Pancreas (tissue), 10 donors: ENCODE data around the gene CWF19L1. TPM values are rescaled to one million over a fixed set of nuclear protein-coding genes. Genes with fewer than 3 reads are reported as not detected.
A peak's percentile ranks its signal among the peaks of the same experiment; 100 is the strongest.

Experiments
- ATAC-seq, 4 donors: fragments of 200-7000 bp; cut with Tn5 transposase; one replicate each; pipeline versions ENCODE4 v1.8.0 to v1.9.1; 2020; ENCODE audit warnings: mild to moderate bottlenecking in 4 of 4, moderate library complexity in 4 of 4
- DNase-seq, 6 donors: peaks; one replicate each; pipeline ENCODE4 v3.0.0-alpha.2; 2020
- FAIRE-seq: peaks from 2 replicates; lab custom pipeline; 2012; peaks lifted over from hg19 to GRCh38; lab: Jason Lieb, UNC
- H3K27ac ChIP-seq, 4 donors: fragments of 200-600 bp; sonication (generic); 1 replicate in 3 of 4; 2 replicates in 1 of 4; pipeline versions ENCODE4 v1.5.0 to v1.8.0; 2020
- H3K27me3 ChIP-seq, 4 donors: fragments of 200-600 bp; one replicate each; pipeline ENCODE4 v1.8.0; 2021
- H3K36me3 ChIP-seq, 3 donors: fragments of 200-600 bp; sonication (generic) in 1 of 3; one replicate each; pipeline versions ENCODE4 v1.5.0 to v1.8.0; 2020 to 2021
- H3K4me1 ChIP-seq, 3 donors: fragments of 200-600 bp; one replicate each; pipeline ENCODE4 v1.8.0; 2021
- H3K4me3 ChIP-seq, 4 donors: fragments of 200-600 bp; sonication (generic) in 2 of 4; one replicate each; pipeline versions ENCODE4 v1.5.0 to v1.8.0; 2020 to 2021
- H3K9me3 ChIP-seq, 4 donors: fragments of 200-600 bp; one replicate each; pipeline ENCODE4 v1.8.0; 2021
- CTCF ChIP-seq, 4 donors: fragments of 200-600 bp; sonication (generic) in 3 of 4; IDR thresholded peaks; one replicate each; pipeline versions ENCODE4 v1.5.0 to v1.8.0; 2021; ENCODE audit warnings: antibody characterized with exemption in 4 of 4
- WGBS, 2 donors: extraction: QIAGEN DNeasy Blood & Tissue Kit; methylation state at CpG; one replicate each; pipeline ENCODE4 v1.1.7; 2013; 5-methylcytosine and 5-hydroxymethylcytosine counted together
- intact Hi-C, 3 donors: fragments of 100-400 bp; cut with DNase I; formaldehyde crosslinking; loops; one replicate each; pipeline versions ENCODE4 v1.11.1 to v1.14.2; 2022
- polyA plus RNA-seq, 2 donors: library from polyadenylated mRNA; stranded (reverse); fragments of 200-250 nt; gene quantifications; one replicate each; pipeline ENCODE4 v1.2.3, GENCODE V29; 2013
- total RNA-seq, 6 donors: library from RNA; stranded (reverse); fragmentation: NEBNext Ultra II Directional in 4 of 6; extraction: Animal tissue kit (Norgen Biotek cat#: 25700) in 4 of 6; gene quantifications; one replicate each; pipeline versions ENCODE4 v1.2.1 to v1.2.4, GENCODE V29; 2021 to 2023
- donor health status: healthy with polysubstance abuse.
- donor health status: DM: no; HTN: no; CAD: no; lungs with moderate emphysema.
- donor health status: DM: no; HTN: no; CAD: no.
- donor health status: control.
- donor health status: control.
- donor health status: Bipolar disorder and iron deficiency.
- donor health status: DM: yes; HTN: yes; CAD: no.
- donor health status: DM: no; HTN: no; CAD: no.
- donor health status: DM: no; HTN: no; CAD: no.
- donor health status: DM: yes; HTN: yes; CAD: no.

The CWF19L1 gene
- total and polyA plus RNA-seq, 8 donors = 8.0 to 12.8 (median 10.9) TPM

- no peak for FAIRE-seq
- H3K27ac ChIP-seq = no peak overlapping the region
- no peak overlapping the region for H3K4me3 ChIP-seq
- H3K4me1 ChIP-seq = peaks cover 0 to 8% (median 0%) of the 10 kb centered on the region in 3 donors
- H3K27me3 ChIP-seq = no peaks in the 10 kb centered on the region
- H3K9me3 ChIP-seq = no peaks in the 10 kb centered on the region
- no peak for DNase-seq
- TF ChIP-seq CTCF (IDR thresholded peaks at IDR 0.05) = no peak
- ATAC-seq = no peak
- peaks cover 0 to 17% (median 4%) of the 10 kb centered on the region in 3 donors for H3K36me3 ChIP-seq
- intact Hi-C loops = no loop called here
- WGBS, 2 donors = 74 to 77% methylated on average over 5 of the region's 5 CpGs
Observed at GRCh38 chr10:100223879-100224278, 43.6 kb downstream of the CWF19L1 start.

- no peak for FAIRE-seq
- intact Hi-C loops = no loop called here
- 98% methylated on average over 2 of the region's 2 CpGs for WGBS, 2 donors
Observed at GRCh38 chr10:100222529-100222928, 44.9 kb downstream of the CWF19L1 start.

GRCh38 chr10:100216006-100216405 is 51.4 kb downstream of the CWF19L1 start:
- no peaks in the 10 kb centered on the region for H3K27me3 ChIP-seq
- no peaks in the 10 kb centered on the region for H3K4me1 ChIP-seq
- intact Hi-C loops = no loop called here
- WGBS, 2 donors = 84 to 93% methylated on average over 2 of the region's 2 CpGs
- FAIRE-seq = no peak
- no peak for TF ChIP-seq CTCF (IDR thresholded peaks at IDR 0.05)
- no peak for DNase-seq
- H3K27ac ChIP-seq = no peak overlapping the region
- peaks cover 0 to 36% (median 0%) of the 10 kb centered on the region in 3 donors for H3K36me3 ChIP-seq
- no peaks in the 10 kb centered on the region for H3K9me3 ChIP-seq
- no peak overlapping the region for H3K4me3 ChIP-seq
- no peak for ATAC-seq

More at GRCh38 chr10:100222529-100222928, 44.9 kb downstream of the CWF19L1 start:
- Histone ChIP-seq H3K9me3 (no peaks in the 10 kb centered on the region), H3K4me3 (no peak overlapping the region), H3K27ac (no peak overlapping the region), H3K27me3 (no peaks in the 10 kb centered on the region), H3K4me1 (no peaks in the 10 kb centered on the region), H3K36me3 (peaks cover 0 to 28% (median 4%) of the 10 kb centered on the region in 3 donors)
- DNase-seq (no peak), ATAC-seq (no peak)
- no peak for TF ChIP-seq CTCF (IDR thresholded peaks at IDR 0.05)

DNA sequence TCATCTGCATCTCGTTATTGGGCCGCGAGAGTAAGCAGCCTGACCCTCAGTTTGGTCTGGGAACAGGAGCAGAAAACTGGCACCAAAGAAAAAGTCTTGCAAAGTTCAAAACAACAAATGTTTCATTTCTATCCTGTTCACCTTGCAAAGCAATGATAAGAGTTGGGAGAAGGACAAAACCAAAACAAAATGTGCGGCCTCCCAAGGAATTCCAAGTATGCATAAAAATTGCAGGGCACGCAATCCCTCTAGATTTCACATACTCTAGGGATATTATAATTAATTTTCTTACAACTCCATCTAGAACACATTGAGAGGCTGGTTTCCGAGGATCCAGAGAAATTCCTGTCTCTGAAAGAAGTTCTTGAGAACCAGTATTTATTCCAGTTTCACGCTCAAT is 58.1 kb downstream of the CWF19L1 start:
- Histone ChIP-seq H3K27ac (peak overlapping the region in 1 of 4 donors; percentile 8), H3K4me3 (no peak overlapping the region), H3K4me1 (no peaks in the 10 kb centered on the region), H3K27me3 (no peaks in the 10 kb centered on the region), H3K36me3 (peaks cover 0 to 9% (median under 1%) of the 10 kb centered on the region in 3 donors), H3K9me3 (no peaks in the 10 kb centered on the region)
- TF ChIP-seq CTCF (IDR thresholded peaks at IDR 0.05) = no peak
- intact Hi-C loops = no loop called here
- ATAC-seq (peak in 1 of 4 donors; percentile 52), FAIRE-seq (no peak), DNase-seq (no peak)
- WGBS, 2 donors = 69 to 71% methylated on average over 7 of the region's 7 CpGs

DNA sequence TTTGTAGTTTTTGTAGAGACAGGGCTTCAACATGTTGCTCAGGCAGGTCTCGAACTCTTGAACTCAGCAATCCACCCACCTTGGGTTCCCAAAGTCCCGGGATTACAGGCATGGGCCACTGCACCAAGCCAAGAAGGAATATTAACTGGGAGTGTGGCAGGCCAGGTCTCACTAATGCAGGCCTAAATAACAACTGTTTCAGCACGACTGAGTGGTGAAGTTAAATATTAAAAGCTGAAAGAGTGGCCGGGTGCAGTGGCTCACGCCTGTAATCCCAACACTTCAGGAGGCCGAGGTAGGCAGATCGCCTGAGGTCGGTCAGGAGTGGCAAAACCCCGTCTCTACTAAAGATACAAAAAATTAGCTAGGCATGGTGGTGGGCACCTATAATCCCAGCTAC is 59.2 kb downstream of the CWF19L1 start:
- peaks cover 0 to 9% (median 2%) of the 10 kb centered on the region in 3 donors for H3K36me3 ChIP-seq
- no peak for DNase-seq
- peak in 3 of 4 donors; percentile 22 to 30 (median 27) for ATAC-seq
- WGBS, 2 donors = 67 to 85% methylated on average over 9 of the region's 9 CpGs
- H3K4me3 ChIP-seq = no peak overlapping the region
- no peaks in the 10 kb centered on the region for H3K4me1 ChIP-seq
- H3K9me3 ChIP-seq = no peaks in the 10 kb centered on the region
- no peaks in the 10 kb centered on the region for H3K27me3 ChIP-seq
- FAIRE-seq = no peak
- intact Hi-C loops = no loop called here
- TF ChIP-seq CTCF (IDR thresholded peaks at IDR 0.05) = no peak
- no peak overlapping the region for H3K27ac ChIP-seq
